WTC11 (cell line): ENCODE results near the gene MYOG. TPM values are rescaled to one million over a fixed set of nuclear protein-coding genes. Genes with fewer than 3 reads are reported as not detected.

Experiments
- ATAC-seq: fragments of 200-7000 bp; cut with Tn5 transposase; 2 replicates; pipeline ENCODE4 v1.10.0; 2021; ENCODE audit warnings: mild to moderate bottlenecking, moderate library complexity
- CTCF ChIA-PET: fragments of 300-600 bp; sonication (Branson Sonifier 250); formaldehyde crosslinking; loops from one replicate; lab custom pipeline; 2021; ENCODE audit warnings: antibody characterized with exemption; lab: Charles Lee
- POLR2A ChIA-PET: fragments of 350-600 bp; sonication (Branson Sonifier 250); formaldehyde crosslinking; loops from one replicate; lab custom pipeline; 2021; ENCODE audit warnings: antibody characterized with exemption; lab: Charles Lee
- DNase-seq: peaks from one replicate; pipeline ENCODE4 v3.0.0; 2021; ENCODE audit warnings: low spot score
- H3K27ac Mint-ChIP-seq: 2 replicates; pipeline ENCODE4 v1.8.0; 2021; ENCODE audit warnings: mixed read lengths
- H3K27me3 Mint-ChIP-seq: 2 replicates; pipeline ENCODE4 v1.8.0; 2021; ENCODE audit warnings: low read depth, mild to moderate bottlenecking, moderate library complexity, mixed read lengths
- H3K36me3 Mint-ChIP-seq: 2 replicates; pipeline ENCODE4 v1.8.0; 2021; ENCODE audit warnings: mixed read lengths
- H3K4me1 Mint-ChIP-seq: 2 replicates; pipeline ENCODE4 v1.8.0; 2022; ENCODE audit warnings: mixed read lengths
- H3K4me3 Mint-ChIP-seq: 2 replicates; pipeline ENCODE4 v1.8.0; 2021; ENCODE audit warnings: mild to moderate bottlenecking, moderate library complexity, mixed read lengths
- H3K9me3 Mint-ChIP-seq: 2 replicates; pipeline ENCODE4 v1.8.0; 2021; ENCODE audit warnings: mixed read lengths
- AR ChIP-seq: fragments of 250-450 bp; sonication (Bioruptor Pico); IDR thresholded peaks from 2 replicates; pipeline ENCODE4 v1.9.0; 2021; ENCODE audit warnings: mild to moderate bottlenecking
- CREM ChIP-seq: sonication (generic); formaldehyde crosslinking; IDR thresholded peaks from 2 replicates; pipeline ENCODE4 v1.8.1; 2022; ENCODE audit warnings: mild to moderate bottlenecking, missing genetic modification reagents, moderate library complexity
- PRRX2 ChIP-seq: fragments of 250-450 bp; sonication (Bioruptor Pico); IDR thresholded peaks from 2 replicates; pipeline ENCODE4 v1.8.0; 2021; ENCODE audit warnings: mild to moderate bottlenecking
- SMAD3 ChIP-seq: sonication (generic); formaldehyde crosslinking; IDR thresholded peaks from 2 replicates; pipeline ENCODE4 v1.8.0; 2022; ENCODE audit warnings: missing genetic modification reagents, mild to moderate bottlenecking, borderline replicate concordance
- TEAD1 ChIP-seq: sonication (generic); formaldehyde crosslinking; IDR thresholded peaks from 2 replicates; pipeline ENCODE4 v1.8.0; 2022; ENCODE audit warnings: mild to moderate bottlenecking, missing genetic modification reagents
- ZBTB43 ChIP-seq: sonication (generic); formaldehyde crosslinking; IDR thresholded peaks from 2 replicates; pipeline ENCODE4 v1.8.1; 2023; ENCODE audit warnings: mild to moderate bottlenecking, missing genetic modification reagents
- ZNF121 ChIP-seq: sonication (generic); formaldehyde crosslinking; IDR thresholded peaks from 2 replicates; pipeline ENCODE4 v1.8.0; 2023; ENCODE audit warnings: missing genetic modification reagents
- ZNF219 ChIP-seq: sonication (generic); formaldehyde crosslinking; IDR thresholded peaks from 2 replicates; pipeline ENCODE4 v1.8.0; 2023; ENCODE audit warnings: missing genetic modification reagents, mild to moderate bottlenecking, borderline replicate concordance
- ZNF232 ChIP-seq: sonication (generic); formaldehyde crosslinking; IDR thresholded peaks from 2 replicates; pipeline ENCODE4 v1.8.0; 2022; ENCODE audit warnings: mild to moderate bottlenecking, missing genetic modification reagents
- ZNF317 ChIP-seq: sonication (generic); formaldehyde crosslinking; IDR thresholded peaks from 2 replicates; pipeline ENCODE4 v1.8.1; 2023; ENCODE audit warnings: low read depth, mild to moderate bottlenecking, moderate library complexity, missing genetic modification reagents, borderline replicate concordance
- ZSCAN18 ChIP-seq: fragments of 250-450 bp; sonication (Bioruptor Pico); IDR thresholded peaks from 2 replicates; pipeline ENCODE4 v2.1.2; 2022; ENCODE audit warnings: mild to moderate bottlenecking, moderate library complexity
- total RNA-seq: library from RNA; stranded (reverse); gene quantifications from 3 replicates; pipeline ENCODE4 v1.2.3, GENCODE V29; 2021
- TF ChIP-seq, protein P1 (sequence below): sonication (generic); formaldehyde crosslinking; IDR thresholded peaks from 2 replicates; pipeline ENCODE4 v1.8.0; 2022; ENCODE audit warnings: mild to moderate bottlenecking, missing genetic modification reagents
- TF ChIP-seq, protein P2 (sequence below): sonication (generic); formaldehyde crosslinking; IDR thresholded peaks from 2 replicates; pipeline ENCODE4 v1.8.1; 2023; ENCODE audit warnings: mild to moderate bottlenecking, missing genetic modification reagents, moderate library complexity
- TF ChIP-seq, protein P3 (sequence below): sonication (generic); formaldehyde crosslinking; IDR thresholded peaks from 2 replicates; pipeline ENCODE4 v1.8.0; 2023; ENCODE audit warnings: mild to moderate bottlenecking, missing genetic modification reagents
- TF ChIP-seq, protein P4 (sequence below): sonication (generic); formaldehyde crosslinking; IDR thresholded peaks from 2 replicates; pipeline ENCODE4 v1.8.1; 2022; ENCODE audit warnings: mild to moderate bottlenecking, moderate library complexity, missing genetic modification reagents
- TF ChIP-seq, protein P5 (sequence below): sonication (generic); formaldehyde crosslinking; IDR thresholded peaks from 2 replicates; pipeline ENCODE4 v1.8.1; 2022; ENCODE audit warnings: low read depth, missing genetic modification reagents, borderline replicate concordance

The MYOG gene
- total RNA-seq, 1 experiment from 2014 or later: not detected

DNA sequence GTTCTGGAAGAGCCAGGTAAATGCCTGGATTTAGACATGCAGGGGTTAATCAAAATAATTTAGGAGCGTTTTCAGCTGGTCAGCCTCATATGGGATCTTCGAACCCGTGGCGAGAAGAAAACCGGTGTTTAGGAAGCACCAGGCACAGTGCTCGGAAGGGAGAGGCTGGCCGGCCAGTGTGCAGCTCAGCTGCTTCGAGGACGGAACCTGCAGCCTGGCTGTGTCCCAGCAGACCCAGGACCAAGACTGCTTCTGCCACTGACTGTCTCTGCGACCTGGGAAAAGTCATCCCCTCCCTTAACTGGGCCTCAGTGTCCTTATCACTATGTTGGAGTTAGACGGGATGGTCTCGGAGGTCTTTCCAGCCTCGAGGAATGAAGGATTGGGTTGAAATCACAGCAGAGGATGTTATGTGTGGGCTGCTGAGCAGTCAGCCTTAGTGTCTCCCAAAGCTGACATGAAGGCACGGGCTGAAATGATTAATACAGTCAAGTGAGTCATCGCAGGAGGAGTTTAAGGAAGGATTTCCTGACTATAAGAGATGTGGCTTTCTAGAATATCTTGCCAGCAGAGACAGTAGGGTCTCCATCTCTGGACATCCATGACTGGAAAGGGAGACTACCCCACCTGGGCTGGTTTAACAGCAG, 38.7 kb downstream of the MYOG start (continued):
- TF ChIP-seq, protein P1, sequence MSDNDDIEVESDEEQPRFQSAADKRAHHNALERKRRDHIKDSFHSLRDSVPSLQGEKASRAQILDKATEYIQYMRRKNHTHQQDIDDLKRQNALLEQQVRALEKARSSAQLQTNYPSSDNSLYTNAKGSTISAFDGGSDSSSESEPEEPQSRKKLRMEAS (CRISPR knock-in tag): no peak
- TF ChIP-seq, protein P2, sequence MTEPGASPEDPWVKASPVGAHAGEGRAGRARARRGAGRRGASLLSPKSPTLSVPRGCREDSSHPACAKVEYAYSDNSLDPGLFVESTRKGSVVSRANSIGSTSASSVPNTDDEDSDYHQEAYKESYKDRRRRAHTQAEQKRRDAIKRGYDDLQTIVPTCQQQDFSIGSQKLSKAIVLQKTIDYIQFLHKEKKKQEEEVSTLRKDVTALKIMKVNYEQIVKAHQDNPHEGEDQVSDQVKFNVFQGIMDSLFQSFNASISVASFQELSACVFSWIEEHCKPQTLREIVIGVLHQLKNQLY (CRISPR knock-in tag): no peak
- no peak for TF ChIP-seq ZNF317 (CRISPR knock-in tag)
- no peak for TF ChIP-seq ZNF121 (CRISPR knock-in tag)

DNA sequence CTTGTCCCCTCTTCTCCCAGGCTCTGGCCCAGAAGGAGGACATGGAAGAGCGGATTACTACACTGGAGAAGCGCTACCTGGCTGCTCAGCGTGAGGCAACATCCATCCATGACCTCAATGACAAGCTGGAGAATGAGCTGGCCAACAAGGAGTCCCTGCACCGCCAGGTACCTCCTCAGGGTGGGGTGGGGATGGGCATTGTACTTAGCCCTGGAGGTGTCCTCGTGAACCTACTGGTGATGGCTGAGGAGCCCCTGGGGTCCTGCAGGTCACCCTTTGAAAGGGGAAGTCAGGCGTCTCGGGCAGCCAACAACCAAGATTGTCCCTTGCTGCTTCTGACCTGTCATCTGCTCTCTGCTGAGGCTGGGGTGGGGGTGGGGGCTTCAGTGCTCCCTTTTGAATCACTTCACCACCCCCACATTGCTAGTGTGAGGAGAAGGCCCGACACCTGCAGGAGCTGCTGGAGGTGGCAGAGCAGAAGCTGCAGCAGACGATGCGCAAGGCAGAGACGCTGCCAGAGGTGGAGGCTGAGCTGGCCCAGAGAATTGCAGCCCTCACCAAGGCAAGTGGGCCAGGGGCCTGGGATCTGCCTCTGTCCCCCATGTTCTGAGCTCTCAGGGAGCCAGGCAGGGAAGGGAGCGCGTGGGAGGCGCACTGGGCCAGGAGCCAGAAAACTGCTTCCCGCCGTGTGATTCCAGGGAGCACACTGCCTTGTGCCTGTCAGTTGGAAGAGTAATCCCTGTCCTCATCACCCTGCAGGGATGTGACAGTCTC, 39.8 kb downstream of the MYOG start:
- Mint-ChIP-seq H3K27ac (no peak overlapping the region), H3K9me3 (no peaks in the 10 kb centered on the region), H3K36me3 (peaks cover 26% of the 10 kb centered on the region), H3K27me3 (no peaks in the 10 kb centered on the region; the same call in 1 of the 2 replicates), H3K4me3 (no peak overlapping the region), H3K4me1 (peaks cover 15% of the 10 kb centered on the region)
- TF ChIP-seq PRRX2 (no peak), ZBTB43 (CRISPR knock-in tag) (no peak), SMAD3 (CRISPR knock-in tag) (no peak), CREM (CRISPR knock-in tag) (no peak), ZSCAN18 (CRISPR knock-in tag) (no peak), TEAD1 (CRISPR knock-in tag) (no peak), ZNF219 (CRISPR knock-in tag) (no peak), AR (no peak), ZNF232 (CRISPR knock-in tag) (no peak)
- TF ChIP-seq, protein P3, sequence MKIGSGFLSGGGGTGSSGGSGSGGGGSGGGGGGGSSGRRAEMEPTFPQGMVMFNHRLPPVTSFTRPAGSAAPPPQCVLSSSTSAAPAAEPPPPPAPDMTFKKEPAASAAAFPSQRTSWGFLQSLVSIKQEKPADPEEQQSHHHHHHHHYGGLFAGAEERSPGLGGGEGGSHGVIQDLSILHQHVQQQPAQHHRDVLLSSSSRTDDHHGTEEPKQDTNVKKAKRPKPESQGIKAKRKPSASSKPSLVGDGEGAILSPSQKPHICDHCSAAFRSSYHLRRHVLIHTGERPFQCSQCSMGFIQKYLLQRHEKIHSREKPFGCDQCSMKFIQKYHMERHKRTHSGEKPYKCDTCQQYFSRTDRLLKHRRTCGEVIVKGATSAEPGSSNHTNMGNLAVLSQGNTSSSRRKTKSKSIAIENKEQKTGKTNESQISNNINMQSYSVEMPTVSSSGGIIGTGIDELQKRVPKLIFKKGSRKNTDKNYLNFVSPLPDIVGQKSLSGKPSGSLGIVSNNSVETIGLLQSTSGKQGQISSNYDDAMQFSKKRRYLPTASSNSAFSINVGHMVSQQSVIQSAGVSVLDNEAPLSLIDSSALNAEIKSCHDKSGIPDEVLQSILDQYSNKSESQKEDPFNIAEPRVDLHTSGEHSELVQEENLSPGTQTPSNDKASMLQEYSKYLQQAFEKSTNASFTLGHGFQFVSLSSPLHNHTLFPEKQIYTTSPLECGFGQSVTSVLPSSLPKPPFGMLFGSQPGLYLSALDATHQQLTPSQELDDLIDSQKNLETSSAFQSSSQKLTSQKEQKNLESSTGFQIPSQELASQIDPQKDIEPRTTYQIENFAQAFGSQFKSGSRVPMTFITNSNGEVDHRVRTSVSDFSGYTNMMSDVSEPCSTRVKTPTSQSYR (CRISPR knock-in tag): no peak
- TF ChIP-seq, protein P4, sequence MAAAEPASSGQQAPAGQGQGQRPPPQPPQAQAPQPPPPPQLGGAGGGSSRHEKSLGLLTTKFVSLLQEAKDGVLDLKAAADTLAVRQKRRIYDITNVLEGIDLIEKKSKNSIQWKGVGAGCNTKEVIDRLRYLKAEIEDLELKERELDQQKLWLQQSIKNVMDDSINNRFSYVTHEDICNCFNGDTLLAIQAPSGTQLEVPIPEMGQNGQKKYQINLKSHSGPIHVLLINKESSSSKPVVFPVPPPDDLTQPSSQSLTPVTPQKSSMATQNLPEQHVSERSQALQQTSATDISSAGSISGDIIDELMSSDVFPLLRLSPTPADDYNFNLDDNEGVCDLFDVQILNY (CRISPR knock-in tag): no peak
- TF ChIP-seq, protein P5, sequence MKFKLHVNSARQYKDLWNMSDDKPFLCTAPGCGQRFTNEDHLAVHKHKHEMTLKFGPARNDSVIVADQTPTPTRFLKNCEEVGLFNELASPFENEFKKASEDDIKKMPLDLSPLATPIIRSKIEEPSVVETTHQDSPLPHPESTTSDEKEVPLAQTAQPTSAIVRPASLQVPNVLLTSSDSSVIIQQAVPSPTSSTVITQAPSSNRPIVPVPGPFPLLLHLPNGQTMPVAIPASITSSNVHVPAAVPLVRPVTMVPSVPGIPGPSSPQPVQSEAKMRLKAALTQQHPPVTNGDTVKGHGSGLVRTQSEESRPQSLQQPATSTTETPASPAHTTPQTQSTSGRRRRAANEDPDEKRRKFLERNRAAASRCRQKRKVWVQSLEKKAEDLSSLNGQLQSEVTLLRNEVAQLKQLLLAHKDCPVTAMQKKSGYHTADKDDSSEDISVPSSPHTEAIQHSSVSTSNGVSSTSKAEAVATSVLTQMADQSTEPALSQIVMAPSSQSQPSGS (CRISPR knock-in tag): no peak
- CTCF ChIA-PET: interaction anchor here (0.6 to 8.9 kb wide), 7 partner anchors 9 to 222 kb away, joined by 3 to 369 read pairs (median 4); partner anchors contain the start of gene ADORA1
- ATAC-seq: no peak
- no peak for DNase-seq
- POLR2A ChIA-PET: interaction anchor here (0.7 kb wide), 1 partner anchor 185 kb away, joined by 3 read pairs; no protein-coding TSS in a partner anchor
